ENCODE measurements around the gene TAB3.

The TAB3 gene

GRCh38 chrX:30920271-30920670, 31.2 kb upstream of the TAB3 start:
- H3K27ac ChIP-seq = no peak overlapping the region
- no peak for TF ChIP-seq CTCF (conservative IDR thresholded peaks at IDR 0.05)

- no peak for TF ChIP-seq CTCF (conservative IDR thresholded peaks at IDR 0.05)
- H3K27ac ChIP-seq = no peak overlapping the region
These were observed 29.4 kb upstream of the TAB3 start for GRCh38 chrX:30918480-30918879.

- H3K27ac ChIP-seq = no peak overlapping the region
- TF ChIP-seq CTCF (conservative IDR thresholded peaks at IDR 0.05) = no peak
These were observed 24.4 kb upstream of the TAB3 start for GRCh38 chrX:30913492-30913891.

GRCh38 chrX:30910124-30910860, 21.2 kb upstream of the TAB3 start:
- H3K27ac ChIP-seq = no peak overlapping the region
- TF ChIP-seq CTCF (conservative IDR thresholded peaks at IDR 0.05) = no peak

- no peak for TF ChIP-seq CTCF (conservative IDR thresholded peaks at IDR 0.05)
- H3K27ac ChIP-seq = no peak overlapping the region
These were observed 17.7 kb upstream of the TAB3 start for GRCh38 chrX:30906726-30907125.

- peak overlapping the region; percentile 65 for H3K27ac ChIP-seq
- no peak for TF ChIP-seq CTCF (conservative IDR thresholded peaks at IDR 0.05)
These were observed 16.3 kb upstream of the TAB3 start for GRCh38 chrX:30905321-30905720.

- H3K27ac ChIP-seq = peak overlapping the region; percentile 65
- TF ChIP-seq CTCF (conservative IDR thresholded peaks at IDR 0.05) = no peak
These were observed 15.6 kb upstream of the TAB3 start for GRCh38 chrX:30904632-30905031.

Data from VCaP (cell line).